Activated naive CD8-positive, alpha-beta T cell treated with anti-CD3 and anti-CD28 coated beads for 36 hours (primary cell): ENCODE results near the gene TSKS. TPM values are rescaled to one million over a fixed set of nuclear protein-coding genes. Genes with fewer than 3 reads are reported as not detected.

Experiments used
- DNase-seq: peaks from one replicate; pipeline ENCODE4 v3.0.0; 2021
- H3K27ac Mint-ChIP-seq: one replicate; pipeline ENCODE4 v1.8.0; 2022; ENCODE audit warnings: mild to moderate bottlenecking, moderate library complexity, mixed read lengths
- H3K27me3 Mint-ChIP-seq: one replicate; pipeline ENCODE4 v1.8.0; 2022; ENCODE audit warnings: mild to moderate bottlenecking, mixed read lengths
- H3K36me3 Mint-ChIP-seq: one replicate; pipeline ENCODE4 v1.8.0; 2021; ENCODE audit warnings: mild to moderate bottlenecking, mixed read lengths
- H3K4me1 Mint-ChIP-seq: one replicate; pipeline ENCODE4 v1.8.0; 2021; ENCODE audit warnings: mixed read lengths
- H3K4me3 Mint-ChIP-seq: one replicate; pipeline ENCODE4 v1.8.0; 2022; ENCODE audit warnings: mild to moderate bottlenecking, moderate library complexity, mixed read lengths
- H3K9me3 Mint-ChIP-seq: one replicate; pipeline ENCODE4 v1.8.0; 2022; ENCODE audit warnings: mixed read lengths
- total RNA-seq, 2 experiments: library from RNA; stranded (reverse); gene quantifications; one replicate each; pipeline ENCODE4 v1.2.3, GENCODE V29; 2021

The TSKS gene, protein sequence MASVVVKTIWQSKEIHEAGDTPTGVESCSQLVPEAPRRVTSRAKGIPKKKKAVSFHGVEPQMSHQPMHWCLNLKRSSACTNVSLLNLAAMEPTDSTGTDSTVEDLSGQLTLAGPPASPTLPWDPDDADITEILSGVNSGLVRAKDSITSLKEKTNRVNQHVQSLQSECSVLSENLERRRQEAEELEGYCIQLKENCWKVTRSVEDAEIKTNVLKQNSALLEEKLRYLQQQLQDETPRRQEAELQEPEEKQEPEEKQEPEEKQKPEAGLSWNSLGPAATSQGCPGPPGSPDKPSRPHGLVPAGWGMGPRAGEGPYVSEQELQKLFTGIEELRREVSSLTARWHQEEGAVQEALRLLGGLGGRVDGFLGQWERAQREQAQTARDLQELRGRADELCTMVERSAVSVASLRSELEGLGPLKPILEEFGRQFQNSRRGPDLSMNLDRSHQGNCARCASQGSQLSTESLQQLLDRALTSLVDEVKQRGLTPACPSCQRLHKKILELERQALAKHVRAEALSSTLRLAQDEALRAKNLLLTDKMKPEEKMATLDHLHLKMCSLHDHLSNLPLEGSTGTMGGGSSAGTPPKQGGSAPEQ
- total RNA-seq, result under 1 TPM; 0.58 to 0.72 TPM

DNA sequence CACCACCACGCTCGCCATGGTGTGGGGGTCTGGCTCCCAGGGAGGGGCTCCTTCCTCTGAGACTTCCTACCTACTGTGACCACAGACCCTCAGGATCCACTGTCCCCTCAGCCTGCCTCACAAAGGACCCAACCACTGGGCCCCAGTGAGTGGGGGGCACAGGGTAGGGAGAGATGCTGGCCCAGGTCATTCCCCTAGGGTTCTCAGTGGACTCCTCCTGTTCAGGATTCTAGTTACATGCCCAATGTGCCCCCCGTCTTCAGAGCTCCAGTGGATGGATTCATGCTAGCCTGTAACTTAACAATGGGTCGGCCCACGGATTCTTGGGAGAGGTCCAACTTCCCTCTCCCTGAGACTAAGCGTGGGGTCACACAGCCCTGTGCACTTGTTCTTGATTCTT is at the start of gene TSKS:
Gene TSKS (minus strand): TSS at position 77 of the 400 bp plus-strand sequence. CDS start 59 bp downstream, at position 18.
- no peaks in the 10 kb centered on the region for H3K36me3 Mint-ChIP-seq

DNA sequence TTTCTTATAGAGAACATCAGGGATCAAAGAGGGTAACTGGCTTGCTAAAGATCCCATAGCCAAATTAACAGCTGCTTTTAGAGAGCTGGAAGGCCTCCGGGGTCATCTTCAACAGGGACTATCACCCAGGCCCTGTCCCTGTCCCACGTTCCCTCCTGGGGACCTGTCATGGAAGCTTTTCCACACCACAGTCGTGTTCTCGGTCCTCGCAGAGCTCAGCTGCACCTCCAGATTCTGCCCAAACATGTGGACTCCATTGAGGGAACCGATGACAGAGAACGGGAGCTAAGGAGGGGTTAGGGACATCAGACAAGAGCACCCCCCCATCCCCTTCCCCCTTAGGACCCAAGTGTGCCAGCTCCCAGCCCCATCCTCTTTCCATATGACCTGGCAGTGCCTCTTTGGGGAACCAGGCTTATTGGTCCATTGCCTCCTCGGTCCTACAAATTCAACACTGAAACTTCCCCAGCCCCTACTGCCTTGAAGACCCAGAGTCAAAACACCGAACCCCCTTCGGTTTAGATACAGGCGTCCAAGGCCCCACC is 49.4 kb upstream of the TSKS start:
- Mint-ChIP-seq H3K27me3 (no peaks in the 10 kb centered on the region), H3K9me3 (no peaks in the 10 kb centered on the region), H3K4me1 (peaks cover 19% of the 10 kb centered on the region), H3K36me3 (peaks cover 4% of the 10 kb centered on the region), H3K27ac (peak overlapping the region; percentile 93), H3K4me3 (peak overlapping the region; percentile 90)
- no peak for DNase-seq

More for the DNA sequence above, at the start of gene TSKS:
- H3K4me1 Mint-ChIP-seq, result peaks cover 18% of the 10 kb centered on the region
- no peaks in the 10 kb centered on the region for H3K9me3 Mint-ChIP-seq
- no peak for DNase-seq
- no peaks in the 10 kb centered on the region for H3K27me3 Mint-ChIP-seq
- H3K27ac Mint-ChIP-seq, result peak within 1 kb of the TSS; percentile 62
- H3K4me3 Mint-ChIP-seq, result no peak within 1 kb of the TSS

DNA sequence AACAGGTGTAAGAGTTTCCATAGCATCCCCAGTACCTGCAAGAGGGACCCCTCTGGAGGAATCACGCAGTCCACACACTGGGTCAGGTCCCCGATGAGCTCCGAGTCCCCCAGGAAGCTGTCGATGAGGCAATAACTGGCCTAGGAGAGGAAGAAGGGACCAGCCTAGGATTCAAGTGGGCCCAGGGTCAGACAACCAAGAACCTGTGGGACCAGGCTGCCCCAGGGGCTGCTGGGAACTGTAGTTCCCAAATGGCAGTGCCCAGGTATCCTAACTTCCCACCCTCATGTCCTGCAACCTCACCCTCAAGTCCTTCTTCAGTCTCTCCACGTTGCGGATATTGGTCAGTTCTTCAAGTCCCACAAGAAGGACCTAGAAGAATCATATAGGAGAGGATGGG is 48.2 kb upstream of the TSKS start:
- Mint-ChIP-seq H3K27me3 (no peaks in the 10 kb centered on the region), H3K27ac (no peak overlapping the region), H3K4me1 (peaks cover 19% of the 10 kb centered on the region), H3K9me3 (no peaks in the 10 kb centered on the region), H3K4me3 (no peak overlapping the region), H3K36me3 (peaks cover 5% of the 10 kb centered on the region)
- DNase-seq, result no peak

DNA sequence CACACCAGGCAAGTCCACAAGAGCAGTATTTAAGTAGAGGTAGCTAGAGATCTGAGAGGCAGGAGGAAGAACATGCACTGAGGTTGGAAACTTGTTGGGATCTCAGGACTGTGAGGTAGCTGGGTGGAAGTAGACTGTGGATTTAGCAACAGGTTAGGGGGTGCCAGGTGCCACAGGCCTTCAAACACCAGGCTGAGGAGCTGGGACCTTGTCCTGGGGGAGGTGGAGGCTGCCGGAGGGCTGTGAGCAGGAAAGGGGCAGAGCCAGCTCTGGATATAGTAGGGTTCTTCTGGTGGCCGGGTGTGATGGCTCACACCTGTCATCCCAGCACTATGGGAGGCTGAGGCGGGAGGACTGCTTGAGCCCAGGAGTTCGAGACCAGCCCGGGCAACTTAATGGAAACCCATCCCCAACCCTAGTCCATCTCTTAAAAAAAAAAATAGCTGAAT is 46.9 kb upstream of the TSKS start:
- Mint-ChIP-seq H3K27me3 (no peaks in the 10 kb centered on the region), H3K4me3 (peak overlapping the region; percentile 74), H3K36me3 (peaks cover 9% of the 10 kb centered on the region), H3K9me3 (no peaks in the 10 kb centered on the region), H3K4me1 (peaks cover 20% of the 10 kb centered on the region), H3K27ac (no peak overlapping the region)
- no peak for DNase-seq

DNA sequence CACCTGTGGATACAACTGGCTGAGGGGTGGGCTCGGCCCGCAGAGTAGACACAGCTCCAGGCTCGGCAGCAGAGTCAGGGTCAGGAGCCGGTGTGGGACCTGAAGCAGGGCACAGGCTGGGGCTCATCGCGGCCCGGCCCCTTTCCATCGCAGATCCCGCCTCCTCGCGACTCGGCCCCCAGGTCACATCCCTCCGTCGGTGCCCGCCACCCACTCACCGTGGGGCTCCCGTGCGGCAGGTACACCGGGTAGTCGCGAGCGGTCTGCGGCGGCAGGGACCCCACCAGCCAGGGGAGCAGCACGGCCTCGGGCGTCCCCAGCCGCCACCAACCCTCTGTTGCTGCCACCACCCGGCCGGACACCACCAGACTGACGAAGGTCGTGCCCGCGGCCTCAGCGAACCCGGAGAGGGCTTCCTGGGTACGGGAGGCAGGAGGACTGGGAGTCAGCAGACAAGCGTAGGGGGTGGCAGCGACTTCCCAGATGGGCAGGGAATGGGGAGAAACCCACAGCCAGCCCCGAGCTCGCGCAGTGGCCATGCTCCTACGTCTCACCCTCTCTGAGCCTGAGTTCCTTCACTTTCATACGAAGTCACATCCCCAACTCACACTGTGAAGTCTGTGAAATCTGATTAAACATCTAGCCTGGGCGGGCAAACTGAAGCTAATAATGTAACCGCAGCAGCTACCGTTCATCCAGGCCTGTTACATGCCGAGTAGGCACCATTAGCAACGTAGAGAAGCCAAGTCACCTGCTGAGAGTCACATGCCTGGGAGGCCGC is 46.2 kb upstream of the TSKS start:
- DNase-seq, result peak; percentile 59
- no peaks in the 10 kb centered on the region for H3K9me3 Mint-ChIP-seq
- H3K27ac Mint-ChIP-seq, result peak overlapping the region; percentile 38
- H3K27me3 Mint-ChIP-seq, result no peaks in the 10 kb centered on the region
- peaks cover 20% of the 10 kb centered on the region for H3K4me1 Mint-ChIP-seq
- peak overlapping the region; percentile 74 for H3K4me3 Mint-ChIP-seq
- peaks cover 9% of the 10 kb centered on the region for H3K36me3 Mint-ChIP-seq

DNA sequence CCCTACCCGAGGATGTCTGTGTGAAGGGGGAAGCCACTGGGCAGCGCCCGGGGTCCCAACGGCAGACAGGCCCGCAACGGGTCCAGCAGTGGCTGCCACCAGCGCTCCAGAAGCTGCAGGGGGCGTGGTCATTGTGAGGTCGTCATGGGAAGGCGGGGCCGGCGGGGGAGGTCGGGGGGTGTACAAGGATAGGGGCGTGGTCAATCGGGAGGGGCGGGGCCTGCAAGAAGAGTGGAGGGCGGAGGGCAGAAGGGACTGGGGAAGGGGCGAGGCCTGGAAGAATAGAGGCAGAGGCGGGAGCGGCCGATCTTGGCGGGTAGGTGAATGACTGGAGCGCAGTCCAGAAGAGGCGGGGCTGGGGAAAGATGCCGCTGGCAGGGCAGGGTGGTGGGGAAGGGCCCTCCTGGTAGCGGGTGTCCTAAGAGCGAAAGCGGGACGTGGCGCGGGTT is 45.6 kb upstream of the TSKS start:
- Mint-ChIP-seq H3K27ac (peak overlapping the region; percentile 38), H3K9me3 (no peaks in the 10 kb centered on the region), H3K36me3 (peaks cover 9% of the 10 kb centered on the region), H3K27me3 (no peaks in the 10 kb centered on the region), H3K4me3 (peak overlapping the region; percentile 74), H3K4me1 (peaks cover 20% of the 10 kb centered on the region)
- peak; percentile 80 for DNase-seq

DNA sequence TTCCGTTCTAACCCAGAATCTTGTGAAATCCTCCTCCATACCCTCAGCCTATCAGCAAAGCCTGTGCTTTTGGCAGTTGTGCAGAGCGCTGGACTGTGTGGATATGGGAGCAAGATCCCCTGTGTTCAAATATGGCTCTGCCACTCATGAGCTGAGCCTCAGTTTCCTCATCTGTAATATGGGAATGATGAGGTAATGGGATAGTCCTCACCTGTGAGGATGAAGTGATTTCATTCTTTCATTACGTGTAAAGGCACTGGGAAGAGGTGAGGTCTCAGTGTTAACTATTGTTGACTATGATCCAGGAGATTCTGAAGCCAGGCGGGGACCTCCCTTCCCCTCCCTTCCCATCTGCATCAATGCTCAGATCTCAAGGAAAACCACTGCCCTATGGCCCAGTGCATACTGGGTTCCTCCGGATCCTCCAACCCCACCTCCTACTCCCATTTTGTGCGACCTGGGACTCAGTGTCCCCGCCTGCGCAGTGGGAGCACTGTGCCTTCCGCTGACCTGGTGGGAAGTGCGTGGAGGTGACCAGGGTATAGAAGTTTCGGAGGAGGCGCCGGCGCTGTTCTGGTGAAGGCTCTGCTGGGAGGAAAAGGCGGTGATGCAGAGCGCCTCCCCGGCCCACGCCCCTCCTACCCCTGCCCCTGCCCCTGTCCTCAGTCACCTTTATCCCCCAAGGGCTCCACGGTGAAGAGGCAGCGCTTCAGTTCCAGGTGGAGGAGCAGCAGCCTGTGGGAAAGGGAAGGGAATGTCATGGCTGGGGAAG is 45.0 kb upstream of the TSKS start:
- Mint-ChIP-seq H3K9me3 (no peaks in the 10 kb centered on the region), H3K27ac (no peak overlapping the region), H3K36me3 (peaks cover 11% of the 10 kb centered on the region), H3K27me3 (no peaks in the 10 kb centered on the region), H3K4me1 (peaks cover 20% of the 10 kb centered on the region), H3K4me3 (no peak overlapping the region)
- DNase-seq, result no peak

DNA sequence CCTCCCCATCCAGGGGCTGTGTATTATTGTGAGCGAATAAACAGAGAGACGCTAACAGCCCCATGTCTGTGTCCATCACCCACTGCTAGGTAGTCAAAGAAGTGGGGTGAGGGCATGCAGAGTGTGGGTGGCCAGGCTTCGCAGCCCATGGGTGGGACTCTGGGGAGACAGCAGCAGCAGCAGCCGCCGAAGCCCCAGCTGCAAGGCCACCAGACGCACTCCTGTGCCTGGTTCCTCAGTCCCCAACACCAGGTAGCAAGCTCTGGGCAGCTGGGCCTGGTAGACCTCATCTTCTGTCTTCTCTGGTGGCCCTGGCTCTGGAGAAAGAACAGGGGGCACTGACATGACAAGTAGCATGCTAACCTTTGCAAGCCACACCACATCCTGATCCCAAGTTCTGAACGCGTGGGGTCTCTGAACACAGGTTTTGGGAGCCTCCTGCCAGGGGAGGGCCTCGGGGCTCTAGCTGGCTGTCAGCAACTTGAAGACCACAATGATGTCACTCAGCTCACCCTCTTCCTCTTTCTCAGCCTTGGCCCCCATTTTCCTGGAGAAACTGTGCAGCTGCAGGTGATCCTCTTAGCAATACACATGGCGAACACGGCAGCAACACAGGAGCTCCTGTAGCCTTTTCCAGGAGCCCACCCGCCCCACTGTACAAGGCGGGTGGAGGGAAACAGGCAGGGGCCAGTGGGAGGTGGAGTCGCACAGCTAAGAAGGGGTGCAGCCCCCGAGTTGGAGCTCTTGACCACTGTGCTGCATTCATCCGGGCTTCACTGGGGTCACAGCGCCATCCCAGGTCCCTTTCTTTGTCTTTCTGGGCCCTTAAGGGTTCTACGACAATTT is 44.2 kb upstream of the TSKS start:
- peak overlapping the region; percentile 68 for H3K27ac Mint-ChIP-seq
- no peaks in the 10 kb centered on the region for H3K27me3 Mint-ChIP-seq
- H3K9me3 Mint-ChIP-seq, result no peaks in the 10 kb centered on the region
- no peak overlapping the region for H3K4me3 Mint-ChIP-seq
- DNase-seq, result no peak
- H3K36me3 Mint-ChIP-seq, result peaks cover 11% of the 10 kb centered on the region
- H3K4me1 Mint-ChIP-seq, result peaks cover 16% of the 10 kb centered on the region

DNA sequence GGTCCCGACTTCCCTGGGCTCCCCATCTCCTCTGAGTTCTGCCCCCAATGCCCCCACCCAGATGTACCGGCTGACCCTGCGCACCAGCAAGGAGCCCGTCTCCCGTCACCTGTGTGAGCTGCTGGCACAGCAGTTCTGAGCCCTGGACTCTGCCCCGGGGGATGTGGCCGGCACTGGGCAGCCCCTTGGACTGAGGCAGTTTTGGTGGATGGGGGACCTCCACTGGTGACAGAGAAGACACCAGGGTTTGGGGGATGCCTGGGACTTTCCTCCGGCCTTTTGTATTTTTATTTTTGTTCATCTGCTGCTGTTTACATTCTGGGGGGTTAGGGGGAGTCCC is 43.5 kb upstream of the TSKS start:
- Mint-ChIP-seq H3K4me3 (no peak overlapping the region), H3K4me1 (peaks cover 11% of the 10 kb centered on the region), H3K27me3 (no peaks in the 10 kb centered on the region), H3K27ac (no peak overlapping the region), H3K9me3 (no peaks in the 10 kb centered on the region), H3K36me3 (peaks cover 11% of the 10 kb centered on the region)
- DNase-seq, result no peak

DNA sequence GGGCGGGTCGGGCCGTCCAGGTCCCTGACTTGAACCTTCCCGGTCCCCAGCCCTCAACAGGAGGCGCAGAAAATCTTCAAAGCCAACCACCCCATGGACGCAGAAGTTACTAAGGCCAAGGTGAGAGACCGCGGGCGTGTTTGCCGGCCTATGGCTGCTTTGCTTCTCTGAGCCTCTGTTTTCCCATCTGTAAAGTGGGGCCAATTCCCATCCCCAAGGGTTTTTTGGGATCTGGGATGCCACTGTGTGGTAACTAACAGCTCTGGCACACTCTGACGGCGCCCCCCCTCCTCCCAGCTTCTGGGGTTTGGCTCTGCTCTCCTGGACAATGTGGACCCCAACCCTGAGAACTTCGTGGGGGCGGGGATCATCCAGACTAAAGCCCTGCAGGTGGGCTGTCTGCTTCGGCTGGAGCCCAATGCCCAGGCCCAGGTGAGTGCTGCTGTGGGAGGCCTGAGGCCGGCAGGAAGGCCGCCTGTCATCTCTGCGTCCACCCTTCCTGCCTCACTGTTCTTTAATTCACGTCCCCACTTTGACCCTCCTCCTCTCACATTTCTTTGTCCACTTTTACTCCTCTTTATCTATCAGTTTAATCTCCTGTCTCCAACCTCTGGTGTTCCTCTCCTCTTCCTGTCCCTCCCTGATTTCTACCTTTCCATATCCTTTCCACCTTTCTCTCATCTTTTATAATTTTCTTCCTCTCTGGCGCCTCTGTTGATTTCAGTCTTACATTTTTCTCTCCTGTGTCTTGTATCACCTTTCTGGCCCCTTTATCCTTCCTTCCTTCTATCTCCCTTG is 42.9 kb upstream of the TSKS start:
- no peaks in the 10 kb centered on the region for H3K9me3 Mint-ChIP-seq
- peaks cover 11% of the 10 kb centered on the region for H3K4me1 Mint-ChIP-seq
- H3K36me3 Mint-ChIP-seq, result peaks cover 11% of the 10 kb centered on the region
- DNase-seq, result no peak
- H3K4me3 Mint-ChIP-seq, result no peak overlapping the region
- H3K27me3 Mint-ChIP-seq, result no peaks in the 10 kb centered on the region
- peak overlapping the region; percentile 42 for H3K27ac Mint-ChIP-seq

DNA sequence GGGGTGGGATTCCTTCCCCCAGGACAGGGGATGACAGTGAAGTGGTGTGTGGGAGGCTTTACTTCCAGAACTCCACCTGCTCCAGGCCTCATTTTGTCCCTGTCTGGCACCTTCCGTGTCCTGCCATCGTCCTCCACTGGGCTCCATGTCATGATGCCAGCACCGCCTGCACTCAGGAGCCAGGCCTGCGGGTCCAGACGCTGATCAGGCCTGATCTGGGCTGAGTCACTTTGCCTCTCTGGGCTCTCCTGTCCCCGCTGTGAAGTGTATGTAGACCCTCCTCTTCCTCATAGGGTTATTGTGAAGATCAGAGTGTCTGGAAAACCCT is 40.4 kb upstream of the TSKS start:
- Mint-ChIP-seq H3K27ac (no peak overlapping the region), H3K36me3 (peaks cover 7% of the 10 kb centered on the region)
- DNase-seq, result no peak

DNA sequence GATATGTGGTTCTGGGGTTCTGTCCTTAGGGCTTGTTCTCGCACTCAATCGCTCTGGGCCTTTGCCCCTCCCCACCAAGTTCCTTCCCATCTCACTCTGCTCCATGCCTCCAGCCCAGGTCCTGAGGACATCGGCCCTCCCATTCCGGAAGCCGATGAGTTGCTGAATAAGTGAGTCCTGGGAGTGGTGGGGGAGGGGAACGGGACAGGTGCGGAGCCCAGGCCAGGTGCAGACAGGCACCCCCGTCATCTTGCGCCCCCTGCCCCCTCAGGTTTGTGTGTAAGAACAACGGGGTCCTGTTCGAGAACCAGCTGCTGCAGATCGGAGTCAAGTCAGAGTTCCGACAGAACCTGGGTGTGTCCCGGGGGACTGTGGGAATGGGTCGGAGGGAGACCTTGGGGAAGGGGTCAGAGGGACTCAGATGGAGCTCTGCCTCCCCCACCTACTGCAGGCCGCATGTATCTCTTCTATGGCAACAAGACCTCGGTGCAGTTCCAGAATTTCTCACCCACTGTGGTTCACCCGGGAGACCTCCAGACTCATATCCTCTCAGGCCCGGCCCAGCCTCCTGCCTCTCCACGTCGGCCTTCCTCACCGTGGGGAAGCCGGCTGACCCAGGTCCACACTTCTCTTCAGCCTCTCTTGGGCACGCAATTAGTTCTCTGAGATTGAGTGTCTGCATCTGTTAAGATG is 39.9 kb upstream of the TSKS start:
- Mint-ChIP-seq H3K9me3 (no peaks in the 10 kb centered on the region), H3K27me3 (no peaks in the 10 kb centered on the region), H3K36me3 (peaks cover 7% of the 10 kb centered on the region), H3K4me3 (no peak overlapping the region), H3K27ac (no peak overlapping the region), H3K4me1 (peaks cover 5% of the 10 kb centered on the region)
- DNase-seq, result no peak

More for the DNA sequence above, 40.4 kb upstream of the TSKS start:
- no peaks in the 10 kb centered on the region for H3K27me3 Mint-ChIP-seq
- no peaks in the 10 kb centered on the region for H3K9me3 Mint-ChIP-seq
- H3K4me1 Mint-ChIP-seq, result peaks cover 5% of the 10 kb centered on the region
- no peak overlapping the region for H3K4me3 Mint-ChIP-seq
